GM21786 (cell line): Measurements from ENCODE around the gene LRRC4B.
"Not testable (repeated sequence)": the region's sequence is repeated elsewhere in the genome, so short reads cannot be mapped to it uniquely, and the experiment has no call there.

Experiments
- ATAC-seq: cut with Tn5 transposase; IDR thresholded peaks from one replicate; pipeline ENCODE4 v1.9.1; 2021; ENCODE audit not compliant: unreplicated experiment

The LRRC4B gene

GRCh38 chr19:50567882-50568727 is at the start of gene LRRC4B:
LRRC4B (minus strand) TSS chr19:50568435; CDS start chr19:50548838, 19,597 bp downstream.
- ATAC-seq: no peak

GRCh38 chr19:50612504-50613404 is 44.5 kb upstream of the LRRC4B start:
- ATAC-seq: not testable (repeated sequence)

GRCh38 chr19:50607874-50608785 is 39.9 kb upstream of the LRRC4B start:
- ATAC-seq: no peak

- no peak for ATAC-seq
Measured at GRCh38 chr19:50607388-50607787, 39.2 kb upstream of the LRRC4B start.

GRCh38 chr19:50606059-50606836 is 38.0 kb upstream of the LRRC4B start:
- not testable (repeated sequence) for ATAC-seq

- ATAC-seq: not testable (repeated sequence)
Measured at GRCh38 chr19:50604264-50605073, 36.2 kb upstream of the LRRC4B start.

GRCh38 chr19:50602935-50603334 is 34.7 kb upstream of the LRRC4B start:
- no peak for ATAC-seq

- no peak for ATAC-seq
Measured at GRCh38 chr19:50602496-50602895, 34.3 kb upstream of the LRRC4B start.

GRCh38 chr19:50602089-50602422 is 33.8 kb upstream of the LRRC4B start:
- ATAC-seq: no peak

- no peak for ATAC-seq
Measured at GRCh38 chr19:50601407-50602088, 33.3 kb upstream of the LRRC4B start.

- no peak for ATAC-seq
Measured at GRCh38 chr19:50599427-50599826, 31.2 kb upstream of the LRRC4B start.

- no peak for ATAC-seq
Measured at GRCh38 chr19:50590191-50590590, 22.0 kb upstream of the LRRC4B start.

GRCh38 chr19:50581795-50582660 is 13.8 kb upstream of the LRRC4B start:
- ATAC-seq: not testable (repeated sequence)

- ATAC-seq: no peak
Measured at GRCh38 chr19:50580970-50581634, 12.9 kb upstream of the LRRC4B start.

GRCh38 chr19:50580240-50580639 is 12.0 kb upstream of the LRRC4B start:
- no peak for ATAC-seq

GRCh38 chr19:50576769-50577168 is 8.5 kb upstream of the LRRC4B start:
- not testable (repeated sequence) for ATAC-seq
